HG03439 (cell line): ENCODE results near the gene MAFG.

Source experiments
- ATAC-seq: cut with Tn5 transposase; IDR thresholded peaks from one replicate; pipeline ENCODE4 v1.9.1; 2021; ENCODE audit warnings: mild to moderate bottlenecking, moderate library complexity; ENCODE audit not compliant: unreplicated experiment

The MAFG gene

GRCh38 chr17:81924557-81925532 lies 2.7 kb downstream of the MAFG start:
- ATAC-seq, result no peak

- ATAC-seq, result no peak
Observed at GRCh38 chr17:81923302-81924260, 4.0 kb downstream of the MAFG start.

DNA sequence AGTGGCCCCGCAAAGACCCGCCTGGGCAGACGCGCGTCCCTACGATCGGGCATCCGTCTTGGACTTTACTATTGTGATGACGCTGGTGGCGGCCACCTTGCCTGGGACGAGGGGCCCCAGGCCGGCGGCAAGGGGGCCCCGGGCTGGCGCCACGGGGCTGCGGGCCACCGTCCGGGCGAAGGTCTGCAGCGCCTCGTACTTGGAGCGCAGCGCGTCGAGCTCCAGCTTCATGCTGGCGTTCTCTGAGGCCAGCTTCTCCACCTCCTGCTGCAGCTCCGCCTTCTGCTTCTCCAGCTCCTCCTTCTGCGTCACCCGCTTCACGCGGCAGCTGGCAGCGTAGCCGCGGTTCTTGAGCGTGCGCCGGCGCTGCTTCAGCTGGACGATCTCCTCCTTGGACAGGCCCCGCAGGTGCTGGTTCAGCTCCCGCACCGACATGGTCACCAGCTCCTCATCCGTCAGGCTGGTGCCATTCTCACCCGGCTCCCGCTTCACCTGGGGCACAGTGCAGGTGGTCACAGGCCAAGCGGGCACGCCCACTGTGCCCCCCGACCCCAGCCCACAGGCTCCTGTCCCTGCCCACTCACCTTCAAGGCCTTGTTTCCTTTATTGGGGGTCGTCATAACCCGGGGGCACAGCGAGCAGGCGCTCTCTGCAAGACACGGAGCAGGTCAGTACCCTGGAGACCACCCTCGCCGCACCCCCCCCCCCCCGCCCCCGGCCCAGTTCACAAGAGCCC lies 4.8 kb downstream of the MAFG start:
- no peak for ATAC-seq

DNA sequence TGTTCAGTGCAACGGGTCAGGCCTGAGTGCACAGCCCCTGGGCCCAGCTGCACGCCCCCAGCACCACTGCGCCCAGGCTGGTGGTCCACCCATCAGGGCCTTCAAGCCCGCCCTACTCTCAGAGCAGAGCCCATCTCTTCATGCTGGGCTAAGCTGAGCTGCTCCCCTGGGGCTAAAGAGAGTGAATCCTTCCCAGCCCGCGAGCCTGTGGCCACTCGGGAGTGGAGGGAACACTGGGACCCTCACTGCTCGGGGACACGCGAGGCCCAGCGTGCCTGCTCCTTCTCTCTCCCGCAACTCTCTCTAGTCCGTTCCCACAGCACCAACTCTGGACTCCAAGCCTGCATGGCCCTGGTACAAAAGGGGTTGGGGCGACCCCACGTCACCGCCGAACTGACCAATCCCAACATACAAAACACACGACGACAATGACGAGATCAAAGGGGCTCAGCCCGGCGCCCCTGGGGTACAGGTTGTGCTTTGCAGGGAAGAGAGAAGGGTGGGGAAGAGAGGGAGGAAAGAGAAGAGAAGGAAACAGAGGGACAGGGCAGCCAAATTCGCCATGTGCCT lies 5.5 kb downstream of the MAFG start:
- no peak for ATAC-seq

DNA sequence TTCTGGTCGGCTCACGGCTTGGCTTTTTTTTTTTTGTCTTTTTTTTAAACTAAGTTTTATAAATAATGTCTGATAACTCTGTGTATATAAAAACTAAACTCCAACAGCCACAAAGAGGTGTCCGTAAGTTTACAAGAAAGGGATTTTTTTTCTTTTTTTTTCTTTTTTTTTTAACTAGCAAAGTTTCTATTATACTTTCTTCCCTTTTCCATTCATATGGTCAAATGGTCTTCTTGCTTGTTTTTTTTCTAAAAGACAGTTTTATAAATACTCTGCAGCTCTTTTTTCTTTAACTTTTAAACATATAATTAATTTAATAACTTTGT lies 6.0 kb downstream of the MAFG start:
- ATAC-seq, result no peak

DNA sequence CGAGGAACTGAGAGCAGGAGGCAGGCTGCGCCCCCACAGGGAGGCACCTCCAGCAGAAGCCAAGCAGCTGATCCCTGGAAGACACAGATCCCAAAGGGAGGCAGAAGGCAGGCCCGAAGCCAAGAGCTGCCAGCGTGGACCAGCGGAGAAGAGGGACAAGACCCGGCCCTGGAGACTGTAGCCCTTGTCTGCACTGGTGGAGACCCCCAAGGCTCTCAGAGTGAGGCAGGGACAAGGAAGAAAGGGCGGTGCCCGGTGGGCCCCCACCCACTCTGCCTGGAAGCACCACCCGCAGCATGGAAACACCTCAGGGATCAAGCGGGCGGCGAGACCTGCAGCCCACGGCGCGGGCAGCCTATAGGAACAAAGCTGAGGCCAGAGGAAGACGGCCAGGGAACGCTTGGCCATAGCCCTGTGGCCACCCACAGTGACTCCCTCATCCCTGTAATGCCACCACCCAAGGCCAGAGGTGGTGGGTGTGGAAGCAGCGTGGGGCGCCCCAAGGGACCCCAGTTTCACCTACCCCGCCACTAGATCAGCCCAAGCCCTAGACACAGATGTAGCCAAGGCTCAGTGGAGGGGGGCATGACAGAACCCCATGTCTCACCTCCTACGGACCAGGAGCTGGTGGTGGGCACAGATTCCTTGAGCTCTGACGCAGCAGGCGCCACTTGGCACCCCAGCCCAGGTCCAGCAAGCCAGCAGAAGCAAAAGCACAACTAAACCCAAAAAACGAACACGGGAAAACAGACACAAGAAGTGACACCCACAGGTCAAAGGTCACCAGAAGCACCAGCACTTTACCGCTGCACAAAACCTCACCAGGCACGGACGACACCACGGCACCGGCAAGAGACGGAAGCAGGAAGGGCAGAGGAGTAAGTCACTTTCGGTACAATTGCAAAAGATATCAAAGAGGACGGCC lies 6.7 kb downstream of the MAFG start:
- no peak for ATAC-seq

DNA sequence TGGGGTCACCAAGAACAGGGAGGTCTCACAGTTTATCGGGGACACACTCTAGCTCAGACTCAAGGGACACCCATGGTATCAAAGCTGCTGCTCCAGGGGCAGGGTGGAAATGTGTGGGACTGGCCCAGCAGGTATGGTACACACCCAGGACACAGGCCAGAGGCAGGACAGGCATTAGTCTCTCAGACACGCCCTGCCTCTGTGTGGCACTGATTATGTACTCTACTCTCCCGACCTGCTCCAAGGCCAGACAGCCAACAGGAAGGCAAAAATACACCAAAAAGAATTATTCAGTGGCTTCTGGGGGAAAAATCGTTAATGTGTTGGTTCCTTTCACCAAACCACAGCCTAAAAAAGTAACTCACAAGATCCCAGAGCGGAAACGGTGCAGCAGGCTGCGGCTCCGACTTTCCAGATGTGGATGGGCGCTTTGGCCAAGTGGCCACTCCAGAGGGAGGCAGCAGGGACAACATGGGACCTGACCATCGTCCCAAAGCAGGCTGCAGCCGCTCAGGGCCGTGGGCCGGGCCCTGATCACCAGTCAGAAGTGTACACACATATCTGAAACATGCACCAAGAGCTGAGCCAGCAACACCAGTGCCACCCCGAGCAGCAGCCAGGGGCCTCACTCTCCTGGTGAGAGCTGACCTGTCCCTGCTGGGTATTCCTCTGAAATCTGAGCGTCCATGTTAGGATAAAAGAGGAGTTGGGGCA lies 8.5 kb downstream of the MAFG start:
- no peak for ATAC-seq

DNA sequence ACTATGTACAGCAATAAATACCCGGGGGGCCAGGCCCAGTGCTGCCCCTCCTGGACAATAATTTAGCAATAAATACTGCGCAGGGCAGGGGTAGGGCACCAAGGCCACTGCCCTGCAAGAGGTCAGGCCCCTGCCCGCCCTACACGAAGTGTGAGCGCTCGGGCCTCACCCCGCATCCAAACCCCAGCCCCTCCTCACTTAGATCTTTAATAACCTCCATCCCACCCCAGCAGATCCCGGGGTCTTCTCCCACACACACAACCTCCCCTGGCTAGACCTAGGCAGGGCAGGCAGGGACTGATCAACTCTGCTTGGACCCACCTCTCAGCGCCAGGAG lies 9.2 kb downstream of the MAFG start:
- peak; percentile 9 for ATAC-seq

DNA sequence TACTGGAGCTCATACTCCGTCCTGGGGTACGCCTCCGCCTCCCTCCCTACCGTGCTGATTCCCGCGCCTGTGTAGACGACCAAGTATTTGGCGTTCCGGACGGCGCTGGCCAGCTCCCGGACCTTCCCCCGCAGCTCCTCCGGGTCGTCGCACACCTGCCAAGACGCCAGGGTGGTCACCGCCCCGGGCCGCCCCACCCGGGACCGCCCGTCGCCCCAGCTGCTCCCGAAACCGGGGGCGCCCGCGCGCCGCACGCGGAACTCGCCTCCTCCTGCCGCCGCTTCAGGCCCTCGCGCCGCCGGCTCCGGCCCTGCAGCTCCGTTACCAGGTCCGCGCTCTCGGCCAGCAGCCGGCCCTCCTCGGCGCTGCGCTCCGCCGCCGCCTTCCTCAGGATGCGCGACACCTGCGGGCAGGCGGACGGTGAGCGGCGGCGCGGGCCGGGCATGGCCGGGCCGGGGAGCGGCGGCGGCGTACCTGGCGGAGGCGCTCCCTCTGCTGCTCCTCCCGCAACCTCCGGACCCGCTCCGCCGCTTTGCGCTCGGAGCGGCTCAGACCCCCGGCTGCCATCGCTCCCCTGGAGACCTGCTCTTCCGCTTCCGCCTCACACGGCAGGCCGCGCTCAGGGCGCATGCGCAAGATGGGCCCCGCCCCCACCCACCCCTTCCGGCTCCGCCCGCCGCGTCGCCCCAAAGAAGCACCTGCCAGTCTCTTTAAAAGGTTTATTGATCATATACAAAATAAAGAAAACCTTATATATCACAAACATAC lies 9.8 kb downstream of the MAFG start, which contains the start of gene SIRT7:
Gene SIRT7, minus strand, starts transcription at position 612 of the 768 bp plus-strand sequence. Its CDS starts 45 bp downstream, at position 567.
- peak; percentile 60 for ATAC-seq

- no peak for ATAC-seq
Observed at GRCh38 chr17:81916234-81917001, 11.1 kb downstream of the MAFG start.

DNA sequence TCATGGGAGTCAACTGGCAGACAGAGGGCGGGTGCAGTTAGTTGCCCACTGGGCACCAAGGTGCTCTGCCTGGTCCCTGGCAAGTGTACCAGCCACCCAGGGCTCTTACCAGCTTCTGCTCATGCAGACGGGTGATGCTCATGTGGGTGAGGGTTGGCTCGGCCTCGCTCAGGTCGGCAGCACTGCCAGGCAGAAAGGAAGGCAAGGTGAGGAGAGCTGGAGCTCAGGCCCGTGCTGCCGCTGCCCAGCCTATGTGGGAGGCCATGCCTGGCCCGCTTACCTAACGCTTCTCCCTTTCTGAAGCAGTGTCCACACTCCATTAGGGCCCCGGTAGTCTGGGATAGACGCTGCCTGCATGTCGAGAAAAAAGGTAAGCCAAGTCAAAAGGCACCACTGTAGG lies 12.2 kb downstream of the MAFG start:
- no peak for ATAC-seq

DNA sequence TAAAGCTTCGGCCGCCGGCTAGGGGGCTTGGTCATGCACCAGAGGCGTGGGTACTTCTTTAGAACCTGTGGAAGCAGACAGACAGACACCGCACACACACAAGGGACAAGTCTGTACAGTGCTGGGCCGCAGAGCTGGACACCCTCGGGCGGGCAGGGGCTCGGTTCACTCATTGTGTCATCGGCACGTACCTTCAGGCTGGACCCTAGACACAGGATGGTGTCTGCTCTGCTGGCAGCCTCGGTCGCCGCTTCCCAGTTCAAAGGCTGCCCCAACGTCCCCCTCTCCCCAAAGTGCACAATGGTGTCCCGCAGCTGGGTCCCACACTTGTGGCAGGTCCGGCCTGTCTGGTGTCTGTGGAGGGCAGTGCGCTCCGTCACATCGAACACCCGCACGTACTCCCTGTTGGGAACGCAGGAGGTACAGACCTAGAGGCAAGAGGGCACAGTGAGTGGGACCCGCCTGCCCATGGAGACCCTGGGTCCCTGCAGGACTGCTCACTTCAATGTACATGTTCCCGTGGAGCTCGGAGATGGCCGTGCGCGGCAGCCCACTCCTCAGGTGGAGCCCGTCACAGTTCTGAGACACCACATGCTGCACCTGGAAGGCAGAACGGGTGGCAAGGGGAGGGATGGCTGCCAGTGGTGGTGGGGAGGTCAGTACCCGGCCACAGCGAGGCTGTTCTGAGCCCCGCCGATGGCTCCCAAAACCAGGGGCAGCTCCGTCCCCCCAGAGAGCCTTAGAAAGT lies 13.3 kb downstream of the MAFG start:
- no peak for ATAC-seq

- no peak for ATAC-seq
Observed at GRCh38 chr17:81913394-81914102, 14.0 kb downstream of the MAFG start.

DNA sequence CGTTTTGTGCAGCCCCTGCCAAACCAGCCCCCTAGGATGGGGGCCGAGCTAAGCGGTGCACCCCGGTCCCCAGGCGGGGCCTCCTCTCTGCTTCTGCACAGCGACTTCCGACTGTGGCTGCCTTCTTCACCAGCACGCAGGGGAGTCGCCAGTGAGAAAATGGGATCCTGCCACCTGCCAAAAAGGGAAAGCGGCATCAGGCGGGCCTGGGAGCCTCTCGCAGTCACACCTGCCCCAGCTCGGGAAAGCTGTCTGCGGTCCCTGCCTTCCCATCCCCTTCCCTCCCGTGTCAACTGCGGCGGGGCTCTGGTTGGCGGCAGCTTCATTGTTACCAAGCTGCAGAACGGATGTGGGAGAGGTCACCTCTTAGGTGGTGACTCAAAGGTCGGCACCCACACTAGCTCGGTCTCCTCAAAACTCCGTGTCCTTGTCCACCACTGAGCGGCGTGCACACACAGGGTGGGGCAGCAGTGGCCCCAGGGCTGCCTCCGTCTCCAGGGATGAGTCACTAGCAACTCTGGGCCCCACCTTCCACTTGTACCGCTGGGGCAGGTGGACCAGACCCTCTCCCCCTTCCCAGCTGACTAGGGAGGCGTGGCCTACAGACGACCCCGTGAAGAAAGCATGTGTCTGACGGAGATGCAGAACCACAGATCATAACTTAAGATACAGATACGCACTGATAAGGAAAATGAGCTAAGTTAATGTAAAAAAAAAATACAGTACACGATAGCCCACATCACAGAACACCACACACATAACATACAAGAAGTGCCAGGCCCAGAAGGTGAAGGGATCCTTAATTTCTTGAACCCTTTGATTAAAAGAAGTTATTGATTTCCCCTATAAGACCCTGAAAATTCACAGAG lies 14.9 kb downstream of the MAFG start:
- ATAC-seq, result no peak

- no peak for ATAC-seq
Observed at GRCh38 chr17:81911969-81912368, 15.6 kb downstream of the MAFG start.
